Smooth muscle cell (in vitro differentiated cells): ENCODE measurements around the gene CDH11. TPM values are rescaled to one million over a fixed set of nuclear protein-coding genes. Genes with fewer than 3 reads are reported as not detected.
A peak's percentile ranks its signal among the peaks of the same experiment; 100 is the strongest.

Source experiments
- DNase-seq: peaks from one replicate; lab custom pipeline; 2025; ENCODE audit not compliant: unreplicated experiment; lab: John Stamatoyannopoulos, UW
- H2AFZ ChIP-seq: fragments of 200-600 bp; sonication (generic); 2 replicates; pipeline ENCODE4 v1.6.0; 2016; ENCODE audit warnings: antibody characterized with exemption, low read depth, mild to moderate bottlenecking
- H3F3A ChIP-seq: fragments of 200-600 bp; sonication (generic); 2 replicates; pipeline ENCODE4 v1.6.0; 2017; ENCODE audit warnings: antibody characterized with exemption, low read depth
- H3K27ac ChIP-seq: fragments of 200-600 bp; sonication (generic); 2 replicates; pipeline ENCODE4 v1.5.1; 2016; ENCODE audit warnings: low read depth, mild to moderate bottlenecking
- H3K27me3 ChIP-seq: fragments of 200-600 bp; sonication (generic); 2 replicates; pipeline ENCODE4 v1.6.1; 2016; ENCODE audit warnings: low read depth, mild to moderate bottlenecking
- H3K36me3 ChIP-seq: fragments of 200-600 bp; sonication (generic); 2 replicates; pipeline ENCODE4 v1.5.1; 2016; ENCODE audit warnings: low read depth
- H3K4me1 ChIP-seq: fragments of 200-600 bp; sonication (generic); 2 replicates; pipeline ENCODE4 v1.5.1; 2016; ENCODE audit warnings: low read depth
- H3K4me2 ChIP-seq: fragments of 200-600 bp; sonication (generic); 2 replicates; pipeline ENCODE4 v1.6.0; 2016; ENCODE audit warnings: mild to moderate bottlenecking
- H3K4me3 ChIP-seq: fragments of 200-600 bp; sonication (generic); 2 replicates; pipeline ENCODE4 v1.5.1; 2016; ENCODE audit warnings: mild to moderate bottlenecking
- H3K79me2 ChIP-seq: fragments of 200-600 bp; sonication (generic); 2 replicates; pipeline ENCODE4 v1.6.0; 2016; ENCODE audit warnings: low read depth, mild to moderate bottlenecking
- H3K9ac ChIP-seq: fragments of 200-600 bp; sonication (generic); 2 replicates; pipeline ENCODE4 v1.6.0; 2016; ENCODE audit warnings: low read depth
- H3K9me3 ChIP-seq: fragments of 200-600 bp; sonication (generic); replicated peaks from 2 replicates; pipeline ENCODE4 v1.5.1; 2016; ENCODE audit warnings: low read depth
- H4K20me1 ChIP-seq: fragments of 200-600 bp; sonication (generic); 2 replicates; pipeline ENCODE4 v1.6.0; 2016; ENCODE audit warnings: low read depth
- WGBS: methylation state at CpG from one replicate; pipeline ENCODE4 v1.1.7; 2016; ENCODE audit warnings: low lambda C conversion rate; 5-methylcytosine and 5-hydroxymethylcytosine counted together
- polyA plus RNA-seq: library from polyadenylated mRNA; unstranded; fragments of >200 nt; fragmentation: Nextera tagmentation; extraction: Ambion mirVana; gene quantifications from 2 replicates; pipeline ENCODE4 v1.2.1, GENCODE V29; 2016
- total RNA-seq: library from RNA; depleted of rRNA; stranded (reverse); fragments of >200 nt; gene quantifications from 2 replicates; pipeline ENCODE4 v1.2.3, GENCODE V29; 2014
- TF ChIP-seq, protein P1 (sequence below): fragments of 200-600 bp; sonication (generic); IDR thresholded peaks from 2 replicates; pipeline ENCODE4 v1.5.1; 2017; ENCODE audit warnings: borderline replicate concordance, mild to moderate bottlenecking, antibody characterized with exemption; ENCODE audit not compliant: insufficient read depth, poor library complexity, severe bottlenecking

CDH11 gene
- total and polyA plus RNA-seq, 2 experiments from 2014 or later: 1,034 to 1,251 TPM

DNA sequence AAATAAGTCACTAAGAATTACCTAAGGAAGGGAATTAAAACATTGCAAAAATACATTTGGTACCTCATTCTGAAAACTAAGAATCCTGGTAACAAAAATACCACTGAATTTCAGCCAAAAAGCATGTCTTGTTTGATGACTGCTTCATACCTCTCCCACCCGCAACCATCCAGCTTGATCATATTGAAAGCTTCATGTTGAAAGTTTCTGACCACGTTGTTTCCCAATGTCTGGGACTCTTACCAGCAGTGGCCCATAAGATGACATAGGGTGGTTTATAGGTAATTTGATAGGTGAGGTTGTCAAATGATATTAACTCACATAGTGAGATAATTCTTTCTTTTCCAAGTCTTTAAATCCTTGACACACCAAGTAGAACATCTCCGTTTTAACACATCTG is 139.3 kb downstream of the CDH11 start:
- DNase-seq: no peak
- TF ChIP-seq, protein P1, sequence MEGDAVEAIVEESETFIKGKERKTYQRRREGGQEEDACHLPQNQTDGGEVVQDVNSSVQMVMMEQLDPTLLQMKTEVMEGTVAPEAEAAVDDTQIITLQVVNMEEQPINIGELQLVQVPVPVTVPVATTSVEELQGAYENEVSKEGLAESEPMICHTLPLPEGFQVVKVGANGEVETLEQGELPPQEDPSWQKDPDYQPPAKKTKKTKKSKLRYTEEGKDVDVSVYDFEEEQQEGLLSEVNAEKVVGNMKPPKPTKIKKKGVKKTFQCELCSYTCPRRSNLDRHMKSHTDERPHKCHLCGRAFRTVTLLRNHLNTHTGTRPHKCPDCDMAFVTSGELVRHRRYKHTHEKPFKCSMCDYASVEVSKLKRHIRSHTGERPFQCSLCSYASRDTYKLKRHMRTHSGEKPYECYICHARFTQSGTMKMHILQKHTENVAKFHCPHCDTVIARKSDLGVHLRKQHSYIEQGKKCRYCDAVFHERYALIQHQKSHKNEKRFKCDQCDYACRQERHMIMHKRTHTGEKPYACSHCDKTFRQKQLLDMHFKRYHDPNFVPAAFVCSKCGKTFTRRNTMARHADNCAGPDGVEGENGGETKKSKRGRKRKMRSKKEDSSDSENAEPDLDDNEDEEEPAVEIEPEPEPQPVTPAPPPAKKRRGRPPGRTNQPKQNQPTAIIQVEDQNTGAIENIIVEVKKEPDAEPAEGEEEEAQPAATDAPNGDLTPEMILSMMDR: no peak
- H3K79me2 ChIP-seq: peaks cover 42% of the 10 kb centered on the region
- peaks cover 90% of the 10 kb centered on the region for H4K20me1 ChIP-seq
- H3K9ac ChIP-seq: no peak overlapping the region
- H3K9me3 ChIP-seq: no peaks in the 10 kb centered on the region
- H3K36me3 ChIP-seq: peaks cover 12% of the 10 kb centered on the region
- peaks cover 3% of the 10 kb centered on the region for H3K4me1 ChIP-seq
- no peaks in the 10 kb centered on the region for H3K27me3 ChIP-seq
- no peak overlapping the region for H2AFZ ChIP-seq
- 93% methylated on average over 3 of the region's 3 CpGs for WGBS
- no peak overlapping the region for H3K4me2 ChIP-seq
- peak overlapping the region; percentile 65 for H3K27ac ChIP-seq
- peaks cover 66% of the 10 kb centered on the region for H3F3A ChIP-seq
- no peak overlapping the region for H3K4me3 ChIP-seq

DNA sequence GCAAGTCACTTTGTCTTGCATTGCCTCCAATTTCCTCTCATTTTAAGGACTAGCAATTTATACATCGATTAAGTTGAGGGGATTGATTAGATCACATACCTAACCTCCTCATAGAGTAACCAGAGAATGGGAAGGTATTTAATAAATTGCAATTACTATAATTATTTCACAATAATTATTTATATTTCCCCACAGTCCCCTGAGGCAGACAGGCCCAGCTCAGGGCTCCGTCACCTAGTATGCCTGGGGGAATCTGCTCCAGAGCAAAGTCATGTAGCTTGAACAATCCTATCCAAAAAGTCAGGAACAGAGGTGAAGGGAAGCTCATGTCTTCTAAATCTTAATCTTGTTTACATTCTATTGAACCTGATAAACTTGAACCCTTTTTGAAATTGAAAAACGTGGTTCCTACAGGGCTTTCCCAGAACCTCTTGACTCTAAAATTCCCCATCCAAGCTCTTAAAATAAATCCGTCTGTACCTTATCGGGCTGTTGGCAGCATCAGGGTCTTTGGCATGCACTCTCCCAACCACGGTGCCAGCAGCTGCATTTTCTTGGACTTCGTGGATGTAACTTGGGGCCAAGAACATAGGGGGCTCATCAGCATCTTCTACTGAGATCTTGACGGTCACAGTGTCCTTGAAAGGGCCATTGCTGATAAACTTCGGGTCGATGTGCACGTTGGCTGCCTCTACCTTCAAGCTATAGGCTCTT is 140.1 kb downstream of the CDH11 start:
- no peak overlapping the region for H2AFZ ChIP-seq
- peaks cover 90% of the 10 kb centered on the region for H4K20me1 ChIP-seq
- no peak overlapping the region for H3K4me3 ChIP-seq
- TF ChIP-seq, protein P1: no peak
- peaks cover 63% of the 10 kb centered on the region for H3F3A ChIP-seq
- H3K27ac ChIP-seq: peak overlapping the region; percentile 65
- H3K4me2 ChIP-seq: no peak overlapping the region
- 85% methylated on average over 11 of the region's 11 CpGs for WGBS
- H3K36me3 ChIP-seq: peaks cover 10% of the 10 kb centered on the region
- no peaks in the 10 kb centered on the region for H3K9me3 ChIP-seq
- no peaks in the 10 kb centered on the region for H3K27me3 ChIP-seq
- no peak for DNase-seq
- peaks cover 3% of the 10 kb centered on the region for H3K4me1 ChIP-seq
- peaks cover 50% of the 10 kb centered on the region for H3K79me2 ChIP-seq
- no peak overlapping the region for H3K9ac ChIP-seq

DNA sequence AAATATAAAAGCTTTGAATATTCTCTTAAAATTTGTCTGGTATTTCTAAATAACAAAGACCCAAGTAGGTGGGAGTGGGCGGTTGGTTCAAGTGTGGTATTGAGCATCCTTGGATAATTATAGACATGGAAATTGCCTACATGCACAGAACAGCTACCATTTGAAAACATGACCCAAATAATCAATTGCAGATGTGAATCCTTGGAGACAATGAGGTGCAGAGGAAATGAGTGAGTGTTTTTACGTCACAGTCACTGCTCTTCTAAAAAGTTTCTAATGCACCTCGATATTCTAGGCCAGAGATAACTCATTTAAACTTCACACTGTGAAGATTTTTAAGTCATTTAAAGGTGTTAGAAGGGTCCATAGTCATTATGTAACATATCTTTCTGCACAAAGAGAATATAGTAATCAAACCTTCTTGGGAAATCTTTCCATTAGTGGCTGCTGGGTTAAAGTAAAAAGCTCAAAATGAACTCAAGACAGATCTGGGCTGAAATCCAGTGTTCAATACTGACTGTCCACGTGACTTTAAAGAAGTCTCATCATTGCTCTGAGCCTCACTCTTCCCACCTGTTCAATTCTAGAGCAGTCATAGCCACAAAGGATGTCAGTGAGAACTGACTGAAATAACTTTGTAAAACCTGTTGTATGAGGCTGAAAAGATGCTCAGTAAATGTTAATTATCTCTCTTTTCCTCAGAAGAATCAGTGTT is 144.5 kb downstream of the CDH11 start:
- no peak for DNase-seq
- 85% methylated on average over 4 of the region's 4 CpGs for WGBS

More for the DNA sequence above, 144.5 kb downstream of the CDH11 start:
- Histone ChIP-seq H3K4me2 (no peak overlapping the region), H3K36me3 (peaks cover 16% of the 10 kb centered on the region), H3K27me3 (no peaks in the 10 kb centered on the region), H3K9ac (no peak overlapping the region), H3K4me1 (no peaks in the 10 kb centered on the region), H3F3A (peaks cover 53% of the 10 kb centered on the region), H3K4me3 (no peak overlapping the region), H2AFZ (no peak overlapping the region), H3K79me2 (peaks cover 55% of the 10 kb centered on the region), H3K27ac (peak overlapping the region; percentile 20), H4K20me1 (peaks cover 93% of the 10 kb centered on the region), H3K9me3 (no peaks in the 10 kb centered on the region)
- TF ChIP-seq, protein P1: no peak
